Measurements from ENCODE around the gene CACNA1C.

DNA sequence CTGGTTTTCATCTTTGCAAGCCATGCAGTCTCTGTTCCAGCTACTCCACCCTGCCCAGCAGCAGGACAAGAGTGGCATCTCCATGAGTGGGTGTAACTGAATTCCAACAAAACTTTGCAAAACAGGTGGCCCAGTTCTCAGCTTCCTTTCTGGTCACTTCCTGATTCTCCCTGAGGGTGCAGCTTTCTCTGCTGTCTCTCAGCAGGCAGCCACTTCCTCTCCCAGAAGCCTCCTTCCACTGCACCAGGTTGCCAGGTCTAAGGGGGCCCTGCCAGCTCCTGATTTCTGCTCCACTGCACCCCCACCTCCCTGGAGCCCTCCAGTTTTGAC, 400.9 kb downstream of the CACNA1C start:
- TF ChIP-seq POLR2AphosphoS5 (IDR thresholded peaks at IDR 0.05; ENCODE audit: low read depth, low read length) (no peak), SPI1 (IDR thresholded peaks at IDR 0.05; ENCODE audit: low read depth, low read length) (no peak), TAF1 (IDR thresholded peaks at IDR 0.05; ENCODE audit: low read depth, low read length) (no peak), POLR2A (IDR thresholded peaks at IDR 0.05; ENCODE audit: low read depth, low read length) (no peak)

Data from GM12891 (cell line).